Measurements from ENCODE around the gene THRSP.
A peak's percentile ranks its signal among the peaks of the same experiment; 100 is the strongest.
"Not testable (repeated sequence)": the region's sequence is repeated elsewhere in the genome, so short reads cannot be mapped to it uniquely, and the experiment has no call there.

The THRSP gene

GRCh38 chr11:78039919-78040671 is 23.6 kb upstream of the THRSP start:
- DNase-seq, result peak in 1 of 2 donors; percentile 43

GRCh38 chr11:78040691-78041379 is 22.8 kb upstream of the THRSP start:
- DNase-seq, result no peak

DNA sequence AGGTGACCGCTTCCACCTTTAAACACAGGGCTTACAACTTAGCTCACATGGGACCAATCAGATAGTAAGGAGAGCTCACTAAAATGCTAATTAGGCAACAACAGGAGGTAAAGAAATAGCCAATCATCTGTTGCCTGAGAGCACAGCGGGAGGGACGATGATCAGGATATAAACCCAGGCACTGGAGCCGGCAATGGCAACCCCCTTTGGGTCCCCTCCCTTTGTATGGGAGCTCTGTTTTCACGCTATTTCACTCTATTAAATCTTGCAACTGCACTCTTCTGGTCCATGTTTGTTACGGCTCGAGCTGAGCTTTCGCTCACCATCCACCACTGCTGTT is 22.3 kb upstream of the THRSP start:
- not testable (repeated sequence) for DNase-seq

DNA sequence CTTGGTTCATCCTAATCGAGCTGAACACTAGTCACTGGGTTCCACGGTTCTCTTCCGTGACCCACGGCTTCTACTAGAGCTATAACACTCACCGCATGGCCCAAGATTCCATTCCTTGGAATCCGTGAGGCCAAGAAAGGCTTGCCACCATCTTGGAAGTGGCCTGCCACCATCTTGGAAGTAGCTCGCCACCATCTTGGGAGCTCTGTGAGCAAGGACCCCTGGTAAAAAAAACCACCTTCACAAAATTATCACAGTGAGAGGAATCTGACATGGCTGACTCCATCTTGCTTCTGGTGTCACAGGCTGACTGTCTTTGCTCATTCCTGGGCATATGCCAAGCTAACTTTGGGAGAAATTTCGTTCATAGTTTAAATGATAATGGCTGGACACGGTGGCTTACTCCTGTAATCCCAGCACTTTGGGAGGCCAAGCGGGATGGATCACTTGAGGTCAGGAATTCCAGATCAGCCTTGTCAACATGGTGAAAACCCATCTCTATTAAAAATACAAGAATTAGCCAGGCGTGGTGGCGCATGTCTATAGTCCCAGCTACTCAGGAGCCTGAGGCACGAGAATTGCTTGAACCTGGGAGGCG is 21.7 kb upstream of the THRSP start:
- no peak for DNase-seq

DNA sequence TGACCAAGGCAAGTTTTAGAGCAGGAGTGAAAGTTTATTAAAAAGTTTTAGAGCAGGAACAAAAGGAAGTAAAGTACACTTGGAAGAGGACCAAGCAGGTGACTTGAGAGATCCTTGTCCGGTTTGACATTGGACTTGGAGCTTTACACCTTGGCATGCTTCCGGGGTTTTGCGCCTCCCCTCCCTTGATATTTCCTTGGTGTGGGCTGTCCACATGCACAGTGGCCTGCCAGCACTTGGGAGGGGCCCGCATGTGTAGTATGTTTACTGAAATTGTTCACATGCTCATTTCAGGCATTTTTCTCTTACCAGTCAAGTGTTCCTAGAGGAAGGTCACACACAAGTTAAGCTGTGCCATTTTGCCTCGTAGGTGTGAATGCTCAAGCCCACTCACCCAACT is 19.0 kb upstream of the THRSP start:
- no peak for DNase-seq

DNA sequence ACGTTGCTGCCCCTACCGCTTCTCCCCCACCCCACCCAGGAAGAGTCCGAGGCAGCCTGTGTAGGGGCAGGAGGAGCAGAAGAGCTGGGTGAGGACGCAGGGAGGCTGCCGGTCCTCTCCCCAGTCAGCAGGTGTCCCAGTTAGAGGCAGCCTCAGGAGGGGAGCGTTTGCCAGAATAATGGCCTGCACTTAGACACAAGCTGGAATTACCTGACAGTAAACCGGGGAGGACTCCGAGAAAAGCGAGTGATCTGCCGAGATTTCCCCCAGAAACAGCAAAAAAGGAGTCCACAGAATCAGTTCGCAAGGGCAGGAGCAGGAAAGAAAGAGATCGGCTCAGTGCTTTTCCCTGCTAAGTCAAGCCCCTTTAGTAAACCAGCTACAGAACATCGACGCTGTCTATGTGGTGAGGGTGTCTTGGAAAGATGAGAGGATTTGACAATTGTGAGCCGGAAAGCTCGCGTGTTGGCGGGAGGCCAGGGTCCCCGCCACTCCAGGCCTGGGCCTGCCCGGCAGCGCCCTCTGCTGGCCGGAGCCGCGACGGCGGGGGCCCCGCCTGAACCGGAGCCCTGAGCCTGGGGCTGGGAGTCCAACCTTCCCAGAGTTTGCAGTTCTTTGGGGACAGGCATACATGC is 17.7 kb upstream of the THRSP start:
- peak; percentile 28 to 54 for DNase-seq

DNA sequence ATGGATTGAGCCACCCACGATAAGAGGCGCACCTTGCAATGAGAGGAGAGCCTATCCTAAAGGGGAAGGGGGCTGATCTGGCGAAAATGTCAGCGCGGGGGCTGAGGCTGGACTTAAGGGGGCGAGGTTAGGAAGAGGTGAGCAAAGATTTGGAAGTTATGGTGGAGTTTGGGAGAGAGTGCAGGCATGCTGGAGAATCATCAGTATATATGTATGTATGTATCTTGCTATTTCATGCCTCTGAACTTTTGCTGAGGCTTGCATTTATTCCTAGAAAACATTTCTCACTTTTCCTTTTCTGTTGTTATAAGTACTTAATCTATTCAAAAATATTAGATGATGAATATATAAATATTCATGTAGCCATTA is 17.2 kb upstream of the THRSP start:
- DNase-seq, result no peak

GRCh38 chr11:78048561-78048960 is 15.1 kb upstream of the THRSP start:
- no peak for DNase-seq

DNA sequence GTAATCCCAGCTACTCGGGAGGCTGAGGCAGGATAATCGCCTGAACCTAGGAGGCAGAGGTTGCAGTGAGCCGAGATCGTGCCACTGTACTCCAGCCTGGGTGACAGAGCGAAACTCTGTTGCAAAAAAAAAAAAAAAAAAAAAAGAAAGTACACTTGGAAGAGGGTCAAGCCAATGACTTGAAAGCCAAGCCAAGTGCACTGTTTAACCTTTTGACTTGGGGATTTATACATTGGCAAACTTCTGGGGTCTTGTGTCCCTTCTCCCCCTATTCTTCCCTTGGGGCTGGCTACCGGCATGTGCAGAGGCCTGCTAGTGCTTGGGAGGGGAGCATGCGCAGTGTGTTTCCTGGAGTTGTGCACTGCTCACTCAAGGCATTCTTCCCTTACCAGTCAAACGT is 14.3 kb upstream of the THRSP start:
- no peak for DNase-seq

DNA sequence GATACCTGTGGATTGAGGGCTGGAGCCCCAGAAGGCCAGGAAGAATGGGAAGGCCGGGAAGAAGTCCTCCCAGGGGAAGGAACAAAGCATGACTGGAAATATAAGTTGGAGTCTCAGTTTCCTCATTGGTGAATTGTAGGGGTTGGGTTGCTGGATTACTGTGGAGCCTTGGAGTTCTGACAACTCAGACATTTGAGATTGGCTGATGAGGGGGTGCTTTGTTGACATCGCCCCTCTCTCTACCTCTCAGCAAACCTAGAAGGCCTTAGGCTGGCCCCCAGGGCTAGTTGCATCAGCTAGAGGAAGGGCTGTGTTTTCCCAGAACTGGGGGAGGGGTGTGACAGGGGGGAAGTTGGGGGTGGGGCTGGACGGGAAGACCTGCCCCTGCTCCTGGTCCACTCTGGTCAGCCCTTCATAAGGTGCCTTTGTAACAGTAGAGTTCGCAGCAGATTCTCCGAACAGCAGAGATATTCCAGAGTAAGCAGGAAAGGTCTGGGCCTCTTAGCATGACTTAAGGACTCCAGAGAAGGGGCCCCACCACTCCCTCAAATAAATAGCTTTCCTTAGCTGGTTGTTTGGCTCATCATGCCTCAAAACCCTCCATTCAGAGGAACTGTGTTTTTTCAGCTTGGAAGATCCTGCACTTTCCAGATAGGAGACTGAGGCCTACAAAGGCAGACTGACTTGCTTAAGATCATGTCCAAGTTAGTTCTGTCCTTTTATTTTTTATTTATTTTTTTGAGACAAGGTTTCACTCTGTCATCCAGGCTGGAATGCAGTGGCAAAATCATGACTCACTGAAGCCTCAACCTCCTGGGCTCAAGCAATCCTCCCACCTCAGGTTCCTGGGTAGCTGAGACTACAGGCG is 12.5 kb upstream of the THRSP start:
- no peak for DNase-seq

GRCh38 chr11:78054971-78055370 is 8.7 kb upstream of the THRSP start:
- no peak for DNase-seq

GRCh38 chr11:78056093-78056492 is 7.6 kb upstream of the THRSP start:
- no peak for DNase-seq

DNA sequence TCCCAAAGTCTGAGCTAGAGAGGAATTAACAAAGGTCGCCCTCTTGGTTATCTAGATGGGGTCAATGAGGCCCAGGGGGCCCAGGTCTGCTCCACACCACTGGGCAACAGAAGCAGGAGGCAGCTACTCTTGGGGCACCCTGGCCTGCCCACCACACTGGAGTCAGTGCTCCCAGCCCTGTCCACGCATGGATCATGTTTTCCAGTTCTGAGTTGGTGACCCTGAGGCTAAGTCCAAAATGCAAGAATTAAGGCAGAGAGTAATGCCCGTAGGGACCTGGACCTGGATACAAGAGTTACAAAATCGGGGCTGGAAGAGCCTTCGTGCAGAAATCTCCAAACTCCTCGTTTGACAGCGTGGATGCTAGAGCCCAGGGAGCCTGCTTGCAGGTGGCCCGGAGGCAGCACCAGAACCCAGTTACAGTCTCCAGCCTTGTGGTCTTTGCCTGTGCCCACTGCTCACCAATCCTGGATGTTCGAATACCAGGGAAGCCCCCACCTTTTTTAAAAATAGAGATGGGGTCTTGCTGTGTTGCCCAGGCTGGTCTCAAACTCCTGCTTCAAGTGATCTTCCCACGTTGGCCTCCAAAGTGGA is 6.1 kb upstream of the THRSP start:
- DNase-seq, result no peak

DNA sequence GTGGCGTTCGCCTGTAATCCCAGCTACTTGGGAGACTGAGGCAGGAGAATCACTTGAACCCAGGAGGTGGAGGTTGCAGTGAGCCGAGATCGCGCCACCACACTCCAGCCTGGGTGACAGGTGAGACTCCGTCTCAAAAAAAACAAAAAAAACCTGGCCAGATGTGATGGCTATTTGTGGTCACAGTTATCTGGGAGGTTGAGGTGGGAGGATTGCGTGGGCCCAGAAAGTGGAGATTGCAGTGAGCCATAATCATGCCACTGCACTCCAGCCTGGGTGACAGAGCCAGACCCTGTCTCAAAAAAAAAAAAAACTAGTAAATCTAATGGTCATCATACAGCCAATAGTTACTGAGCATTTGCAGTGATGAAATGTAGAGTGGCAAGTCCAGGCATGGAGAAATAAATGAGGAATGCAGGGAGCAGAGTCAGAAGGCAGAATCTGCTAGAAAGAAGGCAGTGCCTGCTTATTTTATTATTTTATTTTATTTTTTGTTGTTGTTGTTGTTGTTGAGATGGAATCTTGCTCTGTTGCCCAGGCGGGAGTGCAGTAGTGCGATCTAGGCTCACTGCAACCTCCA is 3.8 kb upstream of the THRSP start:
- not testable (repeated sequence) for DNase-seq

DNA sequence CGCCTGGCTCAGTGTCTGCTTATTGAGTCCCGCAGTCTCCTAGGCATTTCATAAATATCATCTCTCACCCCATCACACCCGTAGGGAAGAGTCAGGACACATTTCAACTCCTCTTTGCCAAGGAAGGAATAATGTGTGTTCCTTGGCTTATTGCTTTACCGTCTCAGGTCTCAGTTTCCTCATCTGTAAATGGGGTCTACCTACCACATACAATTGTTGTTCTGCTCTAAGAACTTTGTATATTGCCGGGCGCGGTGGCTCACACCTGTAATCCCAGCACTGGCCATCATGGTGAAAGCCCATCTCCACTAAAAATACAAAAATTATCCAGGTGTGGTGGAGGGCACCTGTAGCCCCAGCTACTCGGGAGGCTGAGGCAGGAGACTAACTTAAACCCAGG is 3.1 kb upstream of the THRSP start:
- DNase-seq, result no peak

DNA sequence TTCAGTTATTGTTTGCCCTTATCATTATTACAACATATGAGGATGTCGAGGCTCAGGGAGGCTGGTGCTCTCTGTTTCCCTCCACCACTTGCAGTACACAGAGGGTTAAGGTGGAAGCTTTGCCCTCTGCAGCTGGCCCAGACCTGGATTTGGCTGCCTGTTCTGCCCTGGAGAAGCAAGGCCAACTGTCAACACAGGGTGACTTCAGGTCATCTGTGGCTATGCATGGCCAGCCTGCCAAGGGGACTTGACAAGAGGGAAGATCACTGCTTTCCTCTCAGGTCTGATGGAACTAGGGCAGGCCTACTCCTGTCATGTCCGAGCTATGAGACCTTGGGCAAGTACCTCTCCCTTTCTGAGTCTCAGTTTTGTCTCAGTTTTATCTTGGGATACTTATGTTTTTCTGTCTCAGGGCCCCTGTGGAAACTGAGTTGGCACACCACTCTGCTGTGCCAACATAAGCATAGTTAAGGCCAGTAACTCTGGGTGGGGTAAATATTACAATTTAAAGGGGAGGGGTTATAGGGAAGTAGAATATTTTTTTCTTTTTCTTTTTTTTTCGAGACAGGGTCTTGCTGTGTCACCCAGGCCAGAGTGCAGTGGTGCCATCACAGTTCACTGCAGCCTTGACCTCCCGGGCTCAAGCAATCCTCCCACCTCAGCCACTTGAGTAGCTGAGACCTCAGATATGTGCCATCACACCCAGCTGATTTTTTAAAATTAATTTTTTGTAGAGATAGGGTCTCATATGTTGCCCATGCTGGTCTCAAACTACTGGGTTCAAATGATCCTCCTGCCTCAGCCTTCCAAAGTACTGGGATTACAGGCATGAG is 2.4 kb upstream of the THRSP start:
- DNase-seq, result no peak

DNA sequence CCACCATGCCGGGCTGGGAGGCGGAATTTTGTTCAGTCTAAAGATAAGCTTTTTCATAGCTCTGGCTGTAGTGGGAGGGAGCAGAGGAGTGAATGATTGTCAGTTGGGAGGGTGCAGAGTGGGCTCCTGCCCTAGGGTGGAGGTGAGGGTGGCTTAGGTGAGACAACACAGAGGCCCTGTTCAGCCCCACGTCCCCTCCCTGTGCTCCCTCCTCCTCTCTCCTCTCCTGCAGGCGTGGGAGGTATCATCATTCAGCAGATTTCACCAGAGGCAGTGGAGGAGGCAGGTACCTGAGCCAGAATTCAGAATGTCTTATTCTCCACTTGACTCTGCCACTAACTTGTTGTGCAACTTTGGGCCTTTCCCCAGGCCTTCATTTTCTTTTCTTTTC is 1.7 kb upstream of the THRSP start:
- DNase-seq, result no peak

DNA sequence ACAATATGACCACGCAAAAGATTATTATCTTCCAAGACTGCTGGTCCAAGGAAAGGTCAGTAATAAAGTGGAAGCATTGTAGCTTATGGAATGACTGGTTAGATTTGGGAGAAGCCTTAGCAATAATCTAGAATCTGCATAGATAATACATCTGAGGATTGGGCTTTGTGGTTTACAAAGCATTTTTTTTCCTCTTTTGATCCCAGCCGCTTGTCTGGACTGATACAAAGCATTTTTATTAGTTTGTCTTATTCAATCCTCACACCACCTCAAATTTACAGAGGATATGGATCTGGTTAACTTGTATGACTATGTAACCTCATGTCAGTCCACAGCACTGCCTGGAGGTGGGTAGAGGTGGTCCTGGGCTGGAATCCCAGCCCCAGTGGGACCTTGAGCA is 990 bp upstream of the THRSP start:
- DNase-seq, result no peak

DNA sequence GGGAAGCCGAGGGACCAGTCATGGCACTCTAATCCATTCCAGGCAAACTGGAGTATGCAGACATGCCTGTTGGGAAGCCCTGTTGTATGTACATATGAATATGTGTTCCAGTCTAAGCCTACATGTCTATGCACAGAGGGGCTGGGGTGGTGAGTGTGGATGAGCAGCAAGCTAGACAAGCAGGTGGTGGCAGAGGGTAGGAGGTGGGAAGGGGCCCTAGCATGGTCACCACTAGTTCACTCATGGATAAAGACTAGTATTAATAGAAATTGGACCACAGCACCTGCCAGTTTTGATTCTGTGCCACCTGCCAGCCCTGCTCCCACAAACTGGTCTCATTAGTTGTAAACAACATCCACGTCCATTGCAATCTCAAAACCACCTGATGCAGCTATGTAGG is 1.5 kb downstream of the THRSP start:
- no peak for DNase-seq

DNA sequence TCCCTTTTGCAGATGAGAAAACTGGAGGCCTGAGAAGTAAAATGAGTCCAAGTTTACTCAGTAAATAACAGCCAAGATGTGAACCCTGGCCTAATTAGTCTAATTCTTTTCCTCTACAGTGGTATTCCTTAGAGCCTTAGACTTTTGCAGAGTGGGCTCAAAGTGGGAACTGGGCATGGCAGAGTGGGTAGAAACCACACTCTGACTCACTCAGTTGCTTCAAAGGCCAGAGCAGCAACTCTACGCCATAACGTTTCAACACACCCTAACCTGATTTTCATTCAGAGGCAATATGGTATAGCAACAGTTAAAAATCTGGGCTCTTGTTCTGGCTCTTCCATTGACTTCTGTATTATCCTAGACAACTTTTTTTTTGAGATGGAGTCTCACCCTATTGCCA is 2.8 kb downstream of the THRSP start:
- no peak for DNase-seq

- DNase-seq, result no peak
These were observed 4.0 kb downstream of the THRSP start for GRCh38 chr11:78067704-78068103.
